Astrocyte of the spinal cord (primary cell): ENCODE data around the gene TADA2B.
A peak's percentile ranks its signal among the peaks of the same experiment; 100 is the strongest.

ENCODE experiments used
- DNase-seq: peaks from one replicate; pipeline ENCODE4 v3.0.0; 2011; ENCODE audit warnings: low read depth, low spot score
- H3K4me3 ChIP-seq: 2 replicates; pipeline ENCODE4 v1.5.1; 2011; ENCODE audit warnings: low read depth, mild to moderate bottlenecking, low read length, moderate library complexity
- in situ Hi-C: cut with HindIII; loops from 2 replicates; pipeline ENCODE4 v1.10.0; 2017; ENCODE audit warnings: low sequenced_read_pairs
- TF ChIP-seq, protein P1 (sequence below): IDR thresholded peaks from 2 replicates; pipeline ENCODE4 v1.5.1; 2012; ENCODE audit warnings: low read depth, mild to moderate bottlenecking, low read length, inconsistent platforms

Gene TADA2B

DNA sequence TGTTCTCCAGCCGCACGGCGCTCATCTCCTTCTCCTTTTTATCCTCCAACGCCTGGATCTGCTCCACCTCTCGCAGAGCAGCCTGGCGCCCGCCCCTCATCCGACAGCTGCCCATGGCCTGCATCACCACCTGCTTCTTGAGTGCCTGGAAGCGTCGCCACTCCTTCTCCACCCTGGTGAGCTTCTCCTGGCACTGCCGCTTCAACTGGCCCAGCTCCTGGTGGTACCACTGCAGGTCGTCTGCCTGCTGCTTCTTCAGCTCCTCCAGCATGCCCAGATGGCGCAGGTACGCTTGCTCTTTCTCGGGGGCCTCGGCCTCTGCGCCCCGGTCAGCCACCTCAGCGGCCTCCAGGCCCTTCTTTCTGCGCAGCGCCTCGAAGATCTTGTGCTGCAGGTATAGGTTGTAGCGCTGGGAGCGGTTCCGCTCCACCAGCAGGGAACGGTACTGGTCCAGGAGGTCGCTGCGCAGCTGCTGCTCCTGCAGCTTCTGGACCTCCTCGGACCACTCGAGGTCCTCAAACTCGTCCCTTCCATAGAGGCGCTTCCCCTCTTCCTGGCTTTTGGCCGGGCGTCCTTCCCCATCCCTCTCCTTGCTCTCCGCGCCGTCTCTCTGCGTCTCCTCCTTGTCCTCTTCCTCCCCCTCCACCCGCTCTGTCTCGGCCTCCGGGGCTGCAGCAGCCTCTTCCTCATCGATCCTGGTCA, 1.2 kb upstream of the TADA2B start:
- TF ChIP-seq, protein P1, sequence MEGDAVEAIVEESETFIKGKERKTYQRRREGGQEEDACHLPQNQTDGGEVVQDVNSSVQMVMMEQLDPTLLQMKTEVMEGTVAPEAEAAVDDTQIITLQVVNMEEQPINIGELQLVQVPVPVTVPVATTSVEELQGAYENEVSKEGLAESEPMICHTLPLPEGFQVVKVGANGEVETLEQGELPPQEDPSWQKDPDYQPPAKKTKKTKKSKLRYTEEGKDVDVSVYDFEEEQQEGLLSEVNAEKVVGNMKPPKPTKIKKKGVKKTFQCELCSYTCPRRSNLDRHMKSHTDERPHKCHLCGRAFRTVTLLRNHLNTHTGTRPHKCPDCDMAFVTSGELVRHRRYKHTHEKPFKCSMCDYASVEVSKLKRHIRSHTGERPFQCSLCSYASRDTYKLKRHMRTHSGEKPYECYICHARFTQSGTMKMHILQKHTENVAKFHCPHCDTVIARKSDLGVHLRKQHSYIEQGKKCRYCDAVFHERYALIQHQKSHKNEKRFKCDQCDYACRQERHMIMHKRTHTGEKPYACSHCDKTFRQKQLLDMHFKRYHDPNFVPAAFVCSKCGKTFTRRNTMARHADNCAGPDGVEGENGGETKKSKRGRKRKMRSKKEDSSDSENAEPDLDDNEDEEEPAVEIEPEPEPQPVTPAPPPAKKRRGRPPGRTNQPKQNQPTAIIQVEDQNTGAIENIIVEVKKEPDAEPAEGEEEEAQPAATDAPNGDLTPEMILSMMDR = no peak
- DNase-seq = no peak
- H3K4me3 ChIP-seq = peak overlapping the region; percentile 71
- in situ Hi-C loops = no loop called here

DNA sequence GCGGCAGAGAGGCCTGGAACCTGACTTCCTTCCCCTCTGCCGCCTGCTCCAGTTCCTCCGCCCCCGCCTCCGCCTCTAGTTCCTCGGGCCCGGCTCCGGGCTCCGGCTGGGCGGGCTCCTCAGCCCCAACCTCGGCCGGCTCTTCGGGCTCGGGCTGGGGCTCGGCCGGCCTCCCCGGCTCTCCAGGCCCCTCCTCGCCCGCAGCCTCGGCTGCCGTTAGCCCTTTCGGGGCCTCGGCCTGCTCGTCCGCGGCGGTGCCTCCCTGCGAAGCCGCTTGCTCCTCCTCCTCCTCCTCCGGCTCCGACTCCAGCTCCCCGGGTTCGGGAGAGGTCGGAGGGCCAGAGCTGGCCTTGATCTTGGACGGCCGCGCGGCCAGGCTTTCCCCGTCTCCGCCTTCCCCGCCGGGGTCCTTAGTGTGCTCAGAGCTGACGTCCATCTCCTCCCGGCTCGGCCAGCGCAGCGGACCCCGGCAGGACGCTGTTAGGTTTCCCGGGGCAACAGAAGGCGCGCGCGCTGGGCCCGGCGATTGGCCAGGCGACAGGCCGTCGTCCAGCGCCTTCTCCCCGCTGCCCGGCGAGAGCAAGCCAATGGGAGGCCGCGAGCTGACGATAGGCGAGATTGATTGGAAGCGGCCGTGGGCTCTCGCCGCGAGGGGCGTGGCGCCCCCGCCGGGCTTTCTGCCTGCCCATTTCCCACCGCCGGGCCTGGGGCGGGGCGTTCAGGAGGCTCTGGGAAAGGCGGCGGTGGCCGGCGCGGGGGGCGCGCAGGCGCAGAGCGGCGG, 479 bp upstream of the TADA2B start:
- DNase-seq = peak; percentile 99
- in situ Hi-C loops = no loop called here
- TF ChIP-seq, protein P1 = no peak
- peak overlapping the region; percentile 71 for H3K4me3 ChIP-seq

DNA sequence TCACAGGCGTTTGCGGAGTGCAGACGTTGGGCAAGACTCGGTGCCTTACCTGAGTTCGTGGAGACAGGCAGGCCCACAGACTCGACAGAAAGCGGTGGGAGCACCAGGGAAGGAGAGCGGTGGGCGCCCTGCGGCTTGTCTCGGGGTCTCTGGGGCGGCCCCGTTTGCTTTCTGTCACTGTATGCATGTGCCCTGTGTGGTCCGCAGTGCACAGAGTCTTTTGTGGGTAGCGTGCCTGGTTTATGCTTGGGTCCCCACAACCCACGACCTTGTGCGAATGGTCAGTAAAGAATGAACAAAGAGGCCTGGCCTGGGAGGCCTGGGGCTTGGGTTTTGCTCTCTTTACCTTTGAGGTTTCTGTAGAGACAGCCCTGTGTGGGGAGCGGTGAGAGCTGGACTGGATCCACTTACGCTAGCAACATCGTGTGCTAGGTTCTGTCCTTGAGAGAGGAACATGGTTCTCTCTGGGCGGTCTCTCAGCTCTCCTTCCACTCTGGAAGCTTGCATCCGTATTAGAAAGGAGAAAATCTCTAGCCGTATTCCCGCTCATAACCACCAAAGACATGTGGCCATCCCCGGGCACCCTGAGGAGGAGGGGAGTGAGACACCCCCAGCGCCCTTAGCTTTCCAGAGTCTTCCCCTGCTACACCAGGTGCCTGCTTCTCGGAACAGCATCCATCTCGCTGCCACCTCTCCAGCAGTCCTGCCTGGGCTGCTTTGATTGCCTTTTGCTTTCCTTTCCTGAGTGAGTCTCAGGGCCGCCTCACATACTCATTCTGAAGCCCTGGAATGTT, 1.2 kb downstream of the TADA2B start:
- no peak for DNase-seq
- in situ Hi-C loops = no loop called here
- TF ChIP-seq, protein P1 = no peak
- H3K4me3 ChIP-seq = peak overlapping the region; percentile 83

DNA sequence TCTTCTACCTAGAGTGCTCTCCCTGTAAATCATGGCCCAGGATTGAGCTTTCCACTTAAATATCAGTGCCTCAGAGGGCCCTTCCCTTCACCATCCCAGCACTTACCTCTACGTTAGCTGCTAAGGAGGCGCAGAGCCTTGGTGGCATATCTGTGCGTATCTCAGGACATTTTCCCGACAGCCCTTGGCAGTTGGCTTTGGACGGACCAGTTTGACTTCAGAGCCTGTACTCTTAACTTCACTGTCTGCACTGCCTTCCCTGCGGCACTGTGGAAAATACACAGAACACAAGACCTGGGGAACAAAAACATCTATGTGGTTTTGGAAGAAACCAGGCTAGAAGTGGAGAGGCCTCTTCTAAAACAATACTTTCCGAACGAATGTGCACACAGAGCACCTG, 2.4 kb downstream of the TADA2B start:
- H3K4me3 ChIP-seq = no peak overlapping the region
- TF ChIP-seq, protein P1 = no peak
- in situ Hi-C loops = no loop called here
- DNase-seq = no peak

DNA sequence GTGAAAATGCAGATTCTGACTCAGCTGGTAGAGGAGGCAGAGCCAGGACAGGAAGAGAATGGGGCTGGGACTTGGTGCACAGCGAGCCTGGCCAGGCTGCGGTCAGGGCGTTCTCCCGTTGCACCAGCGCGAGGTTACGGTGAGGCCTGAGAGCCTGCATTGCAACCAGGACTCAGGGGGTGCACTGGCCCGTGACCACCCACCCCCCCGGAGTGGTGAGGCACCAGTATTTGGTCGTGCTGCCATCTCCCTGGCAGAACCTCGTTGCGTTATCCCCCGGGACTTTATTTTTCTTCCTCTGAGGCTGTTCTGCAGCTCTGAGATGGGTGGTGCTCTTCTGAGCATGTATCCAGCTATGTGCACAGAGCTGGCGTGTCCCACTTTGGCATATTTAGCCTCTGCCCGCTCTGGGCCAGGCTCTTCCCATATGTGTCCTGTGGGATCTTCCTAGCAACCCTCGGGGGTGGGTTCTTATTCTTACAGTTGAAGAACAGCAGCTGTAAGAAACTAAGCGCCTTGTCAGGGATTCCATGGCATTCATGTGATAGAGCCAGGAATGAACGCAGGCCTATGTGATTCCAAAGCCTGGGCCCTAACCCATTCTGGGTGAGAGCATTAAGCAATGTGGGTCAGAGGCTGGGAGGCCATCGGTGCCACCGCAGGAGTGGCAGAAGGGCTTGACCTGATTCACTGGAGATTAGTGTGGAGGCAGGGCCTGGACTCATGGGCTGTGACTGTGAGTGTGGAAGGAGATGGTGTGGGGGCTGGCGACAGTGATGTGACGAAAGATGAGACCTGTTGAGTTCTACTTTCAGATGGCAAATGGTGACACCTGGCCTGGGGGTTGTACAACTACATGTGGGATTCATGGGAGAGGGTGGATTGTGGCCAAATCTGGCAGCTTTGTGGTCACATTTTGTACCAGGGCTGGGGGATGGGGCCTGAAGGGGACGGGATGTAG, 3.1 kb downstream of the TADA2B start:
- in situ Hi-C loops = no loop called here
- no peak overlapping the region for H3K4me3 ChIP-seq
- no peak for DNase-seq
- TF ChIP-seq, protein P1 = no peak
